Measurements from ENCODE around the gene CCR9. TPM values are rescaled to one million over a fixed set of nuclear protein-coding genes. Genes with fewer than 3 reads are reported as not detected.

CCR9 gene
- total and polyA plus RNA-seq, 10 of the 15 experiments (the other 5 are each of a cell fraction or from before 2014, with no cell fraction given), result 0.05 to 3.9 (median 2.4) TPM

- intact Hi-C loops (cut with micrococcal nuclease; ENCODE audit: unreplicated experiment), result no loop called here
- ChIA-PET SMC1A (ENCODE audit: uncharacterized antibody, unreplicated experiment) (interaction anchor here (0.8 to 11.8 kb wide), 10 partner anchors 17 to 213 kb away, joined by 3 to 199 read pairs (median 24); partner anchors contain the start of genes CCR9 and LZTFL1), CTCF (interaction anchor here (1.2 to 8.5 kb wide), 9 partner anchors 21 to 159 kb away, joined by 3 to 67 read pairs (median 4); no protein-coding TSS in a partner anchor), POLR2A (interaction anchor here (0.7 to 6.4 kb wide), 6 partner anchors 8 to 45 kb away, joined by 3 to 41 read pairs (median 4); no protein-coding TSS in a partner anchor), RAD21 (ENCODE audit: unreplicated experiment) (interaction anchor here (0.9 to 11.1 kb wide), 8 partner anchors 8 to 145 kb away, joined by 3 to 229 read pairs (median 18); partner anchors contain the start of gene CCR9)
- no peaks in the 10 kb centered on the region for H3K79me2 ChIP-seq (ENCODE audit: control insufficient read depth, insufficient read depth, low read length)
- FAIRE-seq (no peak), ATAC-seq (no peak), DNase-seq (ENCODE audit: low read depth, low spot score) (no peak)
- peaks cover 23% of the 10 kb centered on the region; the same call in 2 of the 3 replicates for H3K9me3 ChIP-seq (replicated peaks; ENCODE audit: control insufficient read depth, insufficient read depth, low read length)
- BruUV-seq (replicated peaks), result no TSS peak
- H2AFZ ChIP-seq (ENCODE audit: control insufficient read depth, low read depth, low read length), result no peak overlapping the region
- no peak overlapping the region for H3K27ac ChIP-seq (ENCODE audit: control insufficient read depth, insufficient read depth)
- no peak overlapping the region for H3K9ac ChIP-seq (ENCODE audit: control insufficient read depth, insufficient read depth, low read length)
- in situ Hi-C loops (cut with MboI), result no loop called here
- 41% methylated on average over 9 of the region's 9 CpGs for WGBS (ENCODE audit: insufficient coverage, insufficient replicate concordance, low lambda C conversion rate, missing lambda C conversion rate)
- H3K4me2 ChIP-seq (ENCODE audit: control insufficient read depth, insufficient read depth), result no peak overlapping the region
- no peak overlapping the region for H3K4me3 ChIP-seq
- peaks cover 17% of the 10 kb centered on the region for H3K4me1 ChIP-seq (ENCODE audit: control insufficient read depth, insufficient read depth, low read length)
- no peaks in the 10 kb centered on the region for H4K20me1 ChIP-seq (ENCODE audit: control insufficient read depth, insufficient read depth)
- H3K27me3 ChIP-seq (replicated peaks in 1 of 2; ENCODE audit: control insufficient read depth in 2 of 2, insufficient read depth in 2 of 2, low read length in 1 of 2), result 0 out of 4 replicates have a peak, but pooled peaks cover 0 to 2% of the 10 kb centered on the region in 2 experiments
- peaks cover 0 to 8% of the 10 kb centered on the region in 2 experiments; a peak in 3 of 4 replicates for H3K36me3 ChIP-seq (ENCODE audit: control insufficient read depth in 2 of 2, insufficient read depth in 2 of 2, low read length in 1 of 2)
- no peak for TF ChIP-seq MEF2B (IDR thresholded peaks at IDR 0.05; ENCODE audit: partially characterized antibody, poor library complexity, severe bottlenecking)
- TF ChIP-seq ZSCAN29 (IDR thresholded peaks at IDR 0.05), result no peak
- TF ChIP-seq SPI1 (IDR thresholded peaks at IDR 0.05; ENCODE audit: borderline replicate concordance, insufficient read depth, low read depth, low read length), result no peak
- no peak for TF ChIP-seq ZNF207 (IDR thresholded peaks at IDR 0.05; ENCODE audit: borderline replicate concordance)
- TF ChIP-seq STAT3 (IDR thresholded peaks at IDR 0.05; ENCODE audit: low read depth, low read length), result no peak
- peak; percentile 71 for TF ChIP-seq RAD21 (IDR thresholded peaks at IDR 0.05; ENCODE audit: insufficient read depth, low read depth, low read length)
- TF ChIP-seq SUPT20H (IDR thresholded peaks at IDR 0.05; ENCODE audit: borderline replicate concordance, control insufficient read depth, low read depth, low read length), result no peak
- no peak for TF ChIP-seq YY1 (IDR thresholded peaks at IDR 0.05; ENCODE audit: low read depth, low read length)
- no peak for TF ChIP-seq ZNF384 (IDR thresholded peaks at IDR 0.05; ENCODE audit: borderline replicate concordance, low read depth, low read length)
- TF ChIP-seq RCOR1 (conservative IDR thresholded peaks at IDR 0.05; ENCODE audit: low read depth, low read length), result no peak
- TF ChIP-seq CTCF (IDR thresholded peaks at IDR 0.05 in 2 of 3, conservative IDR thresholded peaks at IDR 0.05 in 1 of 3; ENCODE audit: control insufficient read depth in 2 of 3, extremely low read depth in 1 of 3, insufficient read depth in 1 of 3, low read depth in 3 of 3, low read length in 3 of 3), result peak; percentile 35 to 46 (median 39); a peak in 4 of 6 replicates
- peak; percentile 55; the same call in 1 of the 2 replicates for TF ChIP-seq SMC3 (IDR thresholded peaks at IDR 0.05; ENCODE audit: borderline replicate concordance, low read length)
- no peak for TF ChIP-seq IKZF2 (IDR thresholded peaks at IDR 0.05)
- no peak for TF ChIP-seq SRF (IDR thresholded peaks at IDR 0.05; ENCODE audit: low read depth in 2 of 2, low read length in 2 of 2)
- TF ChIP-seq NFXL1 (IDR thresholded peaks at IDR 0.05; ENCODE audit: borderline replicate concordance), result no peak
- no peak for TF ChIP-seq CHD4 (IDR thresholded peaks at IDR 0.05)
- TF ChIP-seq PKNOX1 (IDR thresholded peaks at IDR 0.05), result no peak
- no peak for TF ChIP-seq E4F1 (IDR thresholded peaks at IDR 0.05; ENCODE audit: borderline replicate concordance, partially characterized antibody)
These were observed 20.5 kb downstream of the CCR9 start for GRCh38 chr3:45906681-45907407.
